ENCODE data around the gene CDH1. TPM values are rescaled to one million over a fixed set of nuclear protein-coding genes. Genes with fewer than 3 reads are reported as not detected.

CDH1 gene
- total RNA-seq, 2 experiments from 2014 or later = 0.31 to 0.49 TPM

DNA sequence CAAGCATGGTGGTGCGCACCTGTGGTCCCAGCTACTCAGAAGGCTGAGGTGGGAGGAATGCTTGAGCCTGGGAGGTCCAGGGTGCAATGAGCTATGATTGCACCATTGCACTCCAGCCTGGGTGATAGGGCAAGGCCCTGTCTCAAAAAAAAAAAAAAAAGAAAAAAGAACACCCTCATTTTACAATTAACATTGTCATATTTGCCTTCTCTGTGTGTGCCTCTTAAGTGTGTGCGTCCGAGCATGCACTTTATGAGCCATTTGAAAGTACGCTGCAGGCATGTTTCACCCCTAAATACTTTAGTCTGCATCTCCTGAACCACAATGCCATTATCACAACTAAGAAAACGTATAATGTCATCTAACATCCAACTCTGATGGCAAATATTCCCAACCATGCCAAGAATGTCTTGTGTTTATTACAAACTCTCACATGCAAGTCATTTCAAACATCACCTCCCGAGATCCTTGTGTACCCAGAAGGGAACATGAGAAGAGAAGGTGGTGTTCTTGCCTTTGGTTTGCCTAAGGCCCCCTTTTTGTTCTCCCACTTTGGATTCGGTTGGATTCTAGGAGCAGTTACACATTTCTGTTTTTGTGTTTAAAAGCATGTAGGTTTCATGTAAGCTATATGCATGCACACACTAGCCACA is 38.0 kb downstream of the CDH1 start:
- H3K4me1 ChIP-seq (ENCODE audit: insufficient read depth, low read length) = no peaks in the 10 kb centered on the region
- DNase-seq (no peak), ATAC-seq (ENCODE audit: poor library complexity) (no peak)
- ChIA-PET CTCF (no interaction called here), POLR2A (no interaction called here)
- no peak overlapping the region for H3K27ac ChIP-seq (ENCODE audit: low read depth in 1 of 2, low read length in 2 of 2)
- H3K4me1 Mint-ChIP-seq (ENCODE audit: low read depth) = peaks cover 5% of the 10 kb centered on the region
- no peaks in the 10 kb centered on the region for H3K27me3 Mint-ChIP-seq
- H3K27me3 ChIP-seq (ENCODE audit: control insufficient read depth in 1 of 2, insufficient read depth in 2 of 2, low read length in 2 of 2) = no peaks in the 10 kb centered on the region
- H3K9me3 ChIP-seq (ENCODE audit: control insufficient read depth in 1 of 2, insufficient read depth in 1 of 2, low read length in 2 of 2) = no peaks in the 10 kb centered on the region
- H3K27ac Mint-ChIP-seq = no peak overlapping the region
- H3K36me3 ChIP-seq (ENCODE audit: insufficient read depth, low read length) = no peaks in the 10 kb centered on the region
- no peak overlapping the region for H3K4me3 ChIP-seq (ENCODE audit: low read length)
- H3K36me3 Mint-ChIP-seq (ENCODE audit: low read depth) = no peaks in the 10 kb centered on the region
- H3K9me3 Mint-ChIP-seq = no peaks in the 10 kb centered on the region
- no peak for TF ChIP-seq CTCF (IDR thresholded peaks at IDR 0.05)
- no peak overlapping the region for H3K4me3 Mint-ChIP-seq
- intact Hi-C loops (cut with DNase I, micrococcal nuclease) = no loop called here

GRCh38 chr16:68776821-68777485 is 39.9 kb downstream of the CDH1 start:
- H3K4me3 ChIP-seq (ENCODE audit: low read length) = no peak overlapping the region
- no peak overlapping the region for H3K27ac ChIP-seq (ENCODE audit: low read depth in 1 of 2, low read length in 2 of 2)
- Mint-ChIP-seq H3K36me3 (ENCODE audit: low read depth) (no peaks in the 10 kb centered on the region), H3K4me1 (ENCODE audit: low read depth) (peaks cover 5% of the 10 kb centered on the region), H3K4me3 (no peak overlapping the region), H3K27me3 (no peaks in the 10 kb centered on the region), H3K27ac (no peak overlapping the region), H3K9me3 (no peaks in the 10 kb centered on the region)
- POLR2A ChIA-PET = no interaction called here
- no peaks in the 10 kb centered on the region for H3K4me1 ChIP-seq (ENCODE audit: insufficient read depth, low read length)
- CTCF ChIA-PET = no interaction called here
- no peak for TF ChIP-seq CTCF (IDR thresholded peaks at IDR 0.05)
- no peaks in the 10 kb centered on the region for H3K36me3 ChIP-seq (ENCODE audit: insufficient read depth, low read length)
- intact Hi-C loops (cut with DNase I, micrococcal nuclease) = no loop called here
- H3K27me3 ChIP-seq (ENCODE audit: control insufficient read depth in 1 of 2, insufficient read depth in 2 of 2, low read length in 2 of 2) = no peaks in the 10 kb centered on the region
- DNase-seq (peak in 1 of 14 experiments; percentile 37), ATAC-seq (ENCODE audit: poor library complexity) (no peak)
- H3K9me3 ChIP-seq (ENCODE audit: control insufficient read depth in 1 of 2, insufficient read depth in 1 of 2, low read length in 2 of 2) = no peaks in the 10 kb centered on the region

- H3K9me3 ChIP-seq (ENCODE audit: control insufficient read depth in 1 of 2, insufficient read depth in 1 of 2, low read length in 2 of 2) = no peaks in the 10 kb centered on the region
- DNase-seq (no peak), ATAC-seq (ENCODE audit: poor library complexity) (no peak)
- H3K27me3 ChIP-seq (ENCODE audit: control insufficient read depth in 1 of 2, insufficient read depth in 2 of 2, low read length in 2 of 2) = no peaks in the 10 kb centered on the region
- Mint-ChIP-seq H3K4me3 (no peak overlapping the region), H3K4me1 (ENCODE audit: low read depth) (peaks cover 5% of the 10 kb centered on the region), H3K27me3 (no peaks in the 10 kb centered on the region), H3K9me3 (no peaks in the 10 kb centered on the region), H3K36me3 (ENCODE audit: low read depth) (no peaks in the 10 kb centered on the region), H3K27ac (no peak overlapping the region)
- TF ChIP-seq CTCF (IDR thresholded peaks at IDR 0.05) = no peak
- intact Hi-C loops (cut with DNase I, micrococcal nuclease) = no loop called here
- H3K27ac ChIP-seq (ENCODE audit: low read depth in 1 of 2, low read length in 2 of 2) = no peak overlapping the region
- H3K4me1 ChIP-seq (ENCODE audit: insufficient read depth, low read length) = no peaks in the 10 kb centered on the region
- H3K4me3 ChIP-seq (ENCODE audit: low read length) = no peak overlapping the region
- ChIA-PET CTCF (no interaction called here), POLR2A (no interaction called here)
- no peaks in the 10 kb centered on the region for H3K36me3 ChIP-seq (ENCODE audit: insufficient read depth, low read length)
Measured at GRCh38 chr16:68778551-68779231, 41.6 kb downstream of the CDH1 start.
